Thyroid gland (tissue), 4 donors: ENCODE results near the gene RPL22L1. TPM values are rescaled to one million over a fixed set of nuclear protein-coding genes. Genes with fewer than 3 reads are reported as not detected.

ENCODE experiments used
- DNase-seq, 2 donors: peaks; one replicate each; pipeline ENCODE4 v3.0.0-alpha.2; 2019
- H3K27ac ChIP-seq, 3 donors: fragments of 200-600 bp; sonication (generic); 1 replicate in 2 of 3; 2 replicates in 1 of 3; pipeline ENCODE4 v1.5.1; 2016 to 2019; ENCODE audit warnings: mild to moderate bottlenecking in 1 of 3, moderate library complexity in 1 of 3
- H3K27me3 ChIP-seq: fragments of 200-600 bp; sonication (generic); one replicate; pipeline ENCODE4 v1.5.1; 2019
- H3K36me3 ChIP-seq, 2 donors: fragments of 200-600 bp; sonication (generic); one replicate each; pipeline ENCODE4 v1.5.1; 2016 to 2019
- H3K4me1 ChIP-seq, 2 donors: fragments of 200-600 bp; sonication (generic); one replicate each; pipeline ENCODE4 v1.5.1; 2017 to 2019
- H3K4me3 ChIP-seq, 3 donors: fragments of 200-600 bp; sonication (generic); replicated peaks in 1 of 3; 1 replicate in 2 of 3; 2 replicates in 1 of 3; pipeline ENCODE4 v1.5.1; 2016; ENCODE audit warnings: mild to moderate bottlenecking in 1 of 3
- H3K9me3 ChIP-seq: fragments of 200-600 bp; sonication (generic); one replicate; pipeline ENCODE4 v1.5.1; 2017
- POLR2A ChIP-seq, 2 donors: fragments of 450-650 bp; IDR thresholded peaks; one replicate each; pipeline ENCODE4 v1.6.1; 2017; ENCODE audit warnings: antibody characterized with exemption in 2 of 2, mild to moderate bottlenecking in 2 of 2, moderate library complexity in 1 of 2
- WGBS, 2 donors: methylation state at CpG; one replicate each; pipeline ENCODE4 v1.1.5; 2017; 5-methylcytosine and 5-hydroxymethylcytosine counted together
- intact Hi-C: fragments of 100-400 bp; cut with DNase I; formaldehyde crosslinking; loops from one replicate; pipeline ENCODE4 v1.15.1; 2023
- total RNA-seq, 4 donors: library from RNA; depleted of rRNA; stranded (reverse); fragments of >200 nt; gene quantifications; one replicate each; pipeline ENCODE4 v1.2.3, GENCODE V29; 2016
- TF ChIP-seq, protein P1 (sequence below), 6 experiments: fragments of 200-600 bp in 3 of 6; fragments of 450-650 bp in 3 of 6; sonication (generic) in 3 of 6; IDR thresholded peaks; one replicate each; pipeline ENCODE4 v1.5.1; 2016 to 2019; ENCODE audit warnings: antibody characterized with exemption in 6 of 6, mild to moderate bottlenecking in 2 of 6, inconsistent platforms in 1 of 6, moderate library complexity in 1 of 6

RPL22L1 gene
- total RNA-seq, 4 donors from 2014 or later: 29.9 to 142 (median 56.8) TPM

DNA sequence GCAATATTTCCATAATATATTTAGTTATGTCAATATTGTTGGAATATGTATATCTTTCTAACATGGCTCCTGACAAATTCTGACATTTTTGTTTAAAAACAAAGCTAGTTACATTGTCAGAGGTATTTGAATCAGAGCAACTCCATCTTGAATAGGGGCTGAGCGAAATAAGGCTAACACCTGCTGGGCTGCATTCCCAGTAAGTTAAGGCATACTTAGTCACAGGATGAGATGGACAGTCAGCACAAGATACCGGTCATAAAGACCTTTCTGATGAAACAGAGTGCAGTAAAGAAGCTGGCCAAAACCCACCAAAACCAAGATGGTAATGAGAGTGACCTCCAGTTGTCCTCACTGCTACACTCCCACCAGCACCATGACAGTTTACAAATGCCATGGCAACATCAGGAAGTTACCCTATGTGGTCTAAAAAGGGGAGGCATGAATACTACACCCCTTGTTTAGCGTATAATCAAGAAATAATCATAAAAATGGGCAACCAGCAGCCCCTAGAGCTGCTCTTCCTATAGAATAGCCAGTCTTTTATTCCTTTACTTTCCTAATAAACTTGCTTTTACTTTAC lies 30.4 kb downstream of the RPL22L1 start:
- intact Hi-C loops: no loop called here
- H3K36me3 ChIP-seq: no peaks in the 10 kb centered on the region
- H3K4me3 ChIP-seq: no peak overlapping the region
- no peaks in the 10 kb centered on the region for H3K9me3 ChIP-seq
- no peak for DNase-seq
- H3K4me1 ChIP-seq: no peaks in the 10 kb centered on the region
- no peak overlapping the region for H3K27ac ChIP-seq
- TF ChIP-seq, protein P1, sequence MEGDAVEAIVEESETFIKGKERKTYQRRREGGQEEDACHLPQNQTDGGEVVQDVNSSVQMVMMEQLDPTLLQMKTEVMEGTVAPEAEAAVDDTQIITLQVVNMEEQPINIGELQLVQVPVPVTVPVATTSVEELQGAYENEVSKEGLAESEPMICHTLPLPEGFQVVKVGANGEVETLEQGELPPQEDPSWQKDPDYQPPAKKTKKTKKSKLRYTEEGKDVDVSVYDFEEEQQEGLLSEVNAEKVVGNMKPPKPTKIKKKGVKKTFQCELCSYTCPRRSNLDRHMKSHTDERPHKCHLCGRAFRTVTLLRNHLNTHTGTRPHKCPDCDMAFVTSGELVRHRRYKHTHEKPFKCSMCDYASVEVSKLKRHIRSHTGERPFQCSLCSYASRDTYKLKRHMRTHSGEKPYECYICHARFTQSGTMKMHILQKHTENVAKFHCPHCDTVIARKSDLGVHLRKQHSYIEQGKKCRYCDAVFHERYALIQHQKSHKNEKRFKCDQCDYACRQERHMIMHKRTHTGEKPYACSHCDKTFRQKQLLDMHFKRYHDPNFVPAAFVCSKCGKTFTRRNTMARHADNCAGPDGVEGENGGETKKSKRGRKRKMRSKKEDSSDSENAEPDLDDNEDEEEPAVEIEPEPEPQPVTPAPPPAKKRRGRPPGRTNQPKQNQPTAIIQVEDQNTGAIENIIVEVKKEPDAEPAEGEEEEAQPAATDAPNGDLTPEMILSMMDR (IDR thresholded peaks at IDR 0.05): no peak
- no peak for TF ChIP-seq POLR2A (IDR thresholded peaks at IDR 0.05)
- H3K27me3 ChIP-seq: no peaks in the 10 kb centered on the region
- WGBS, 2 donors: 90 to 91% methylated on average over 3 of the region's 3 CpGs

DNA sequence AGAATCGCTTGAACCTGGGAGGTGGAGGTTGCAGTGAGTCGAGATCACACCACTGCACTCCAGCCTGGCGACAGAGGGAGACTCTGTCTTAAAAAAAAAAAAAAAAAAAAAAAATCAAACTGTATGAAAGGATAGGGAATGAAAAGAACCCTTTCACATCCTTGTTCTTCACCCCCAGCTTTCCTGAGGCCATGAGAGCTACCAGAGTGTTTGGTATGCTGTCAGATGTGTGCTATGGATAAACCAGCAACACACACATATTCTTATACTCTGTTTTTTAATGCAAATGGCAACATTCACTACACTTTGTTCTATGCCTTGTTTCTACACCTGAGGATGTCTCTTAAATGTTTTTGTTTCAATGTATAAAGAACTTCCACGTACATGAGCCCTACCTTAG lies 33.5 kb downstream of the RPL22L1 start:
- Histone ChIP-seq H3K4me3 (no peak overlapping the region), H3K27ac (no peak overlapping the region), H3K27me3 (no peaks in the 10 kb centered on the region), H3K36me3 (no peaks in the 10 kb centered on the region), H3K4me1 (no peaks in the 10 kb centered on the region), H3K9me3 (no peaks in the 10 kb centered on the region)
- no peak for TF ChIP-seq POLR2A (IDR thresholded peaks at IDR 0.05)
- TF ChIP-seq, protein P1 (IDR thresholded peaks at IDR 0.05): no peak
- intact Hi-C loops: no loop called here
- WGBS, 2 donors: 88 to 93% methylated on average over 4 of the region's 4 CpGs
- no peak for DNase-seq

DNA sequence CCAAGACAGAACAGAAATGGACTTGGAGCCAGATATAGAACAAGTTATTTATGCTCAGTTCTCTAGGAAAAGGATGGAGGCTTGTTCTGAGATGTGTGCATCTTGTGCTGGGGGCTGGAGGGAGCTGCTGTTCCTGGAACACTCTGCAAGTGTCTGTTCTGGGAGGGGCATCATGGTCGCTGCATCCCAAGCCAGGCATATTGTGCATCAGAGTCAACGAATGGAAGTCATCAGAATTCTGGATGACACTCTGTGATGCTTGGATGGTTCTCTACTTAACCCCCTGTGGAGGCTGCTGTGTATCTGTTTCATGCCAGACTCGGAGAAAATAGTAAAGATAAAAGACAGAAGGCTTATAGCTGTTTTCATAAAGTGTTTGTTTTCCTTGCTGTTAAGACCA lies 34.7 kb downstream of the RPL22L1 start:
- Histone ChIP-seq H3K27me3 (no peaks in the 10 kb centered on the region), H3K36me3 (no peaks in the 10 kb centered on the region), H3K4me1 (no peaks in the 10 kb centered on the region), H3K9me3 (no peaks in the 10 kb centered on the region), H3K4me3 (no peak overlapping the region), H3K27ac (no peak overlapping the region)
- DNase-seq: no peak
- intact Hi-C loops: no loop called here
- WGBS, 2 donors: 6 to 25% methylated on average over 3 of the region's 3 CpGs
- no peak for TF ChIP-seq POLR2A (IDR thresholded peaks at IDR 0.05)

DNA sequence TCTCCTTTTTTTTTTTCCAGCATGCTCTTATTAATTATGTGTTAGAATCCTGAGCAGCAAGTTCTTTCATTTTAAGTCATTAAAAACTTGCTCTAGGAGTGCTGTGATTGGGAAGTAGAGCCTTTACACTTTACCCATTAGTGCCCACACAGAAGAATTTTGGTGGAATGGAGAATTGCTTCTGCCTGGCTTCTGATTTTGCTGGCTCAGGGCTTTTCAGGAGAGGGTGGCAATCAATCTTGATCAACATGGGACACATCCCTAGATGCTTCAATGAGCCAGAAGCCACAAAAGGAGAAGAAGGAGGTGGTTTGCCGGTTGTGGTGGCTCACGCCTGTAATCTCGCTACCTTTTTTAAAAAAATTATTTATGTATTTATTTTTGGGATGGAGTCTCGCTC lies 39.4 kb downstream of the RPL22L1 start:
- Histone ChIP-seq H3K27ac (no peak overlapping the region), H3K9me3 (no peaks in the 10 kb centered on the region), H3K4me1 (no peaks in the 10 kb centered on the region), H3K36me3 (no peaks in the 10 kb centered on the region), H3K4me3 (no peak overlapping the region), H3K27me3 (no peaks in the 10 kb centered on the region)
- intact Hi-C loops: no loop called here
- DNase-seq: no peak
- WGBS, 2 donors: 92 to 94% methylated on average over 4 of the region's 4 CpGs
- TF ChIP-seq POLR2A (IDR thresholded peaks at IDR 0.05): no peak
- TF ChIP-seq, protein P1 (IDR thresholded peaks at IDR 0.05): no peak

DNA sequence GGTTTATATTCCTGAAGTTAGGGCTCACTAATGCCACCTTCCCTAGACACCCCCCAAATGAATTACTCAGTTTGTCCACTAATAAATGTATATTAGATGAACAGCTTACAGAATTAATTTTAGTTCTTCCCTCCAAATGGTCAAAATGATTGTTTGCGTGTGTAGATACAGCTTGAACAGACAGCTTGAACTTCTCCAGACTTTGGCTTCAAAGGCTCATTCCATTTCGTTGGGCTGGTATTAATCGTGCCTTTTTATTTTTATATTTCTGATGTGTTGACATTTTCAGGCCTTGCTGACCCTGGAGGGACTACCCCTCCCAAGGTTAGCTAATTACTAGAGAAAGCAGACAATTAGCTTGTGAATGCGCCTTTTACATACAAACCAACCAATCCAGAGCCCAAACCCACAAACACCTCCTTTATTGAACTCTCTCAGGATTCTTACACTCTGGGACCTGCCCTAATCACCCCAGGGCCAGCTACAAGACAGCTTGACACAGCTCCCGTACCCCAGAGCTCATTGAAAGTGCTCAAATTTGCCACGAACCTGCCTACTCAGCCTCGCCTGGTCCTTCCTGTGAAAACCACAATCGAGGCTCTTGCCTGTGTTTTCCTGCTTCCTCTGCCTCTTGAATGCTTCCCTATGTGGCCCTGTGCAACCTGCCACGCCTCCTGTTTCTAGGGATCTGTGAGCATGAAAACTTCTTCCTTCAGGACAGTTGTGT lies 40.3 kb downstream of the RPL22L1 start:
- no peak for DNase-seq
- Histone ChIP-seq H3K4me3 (no peak overlapping the region), H3K9me3 (no peaks in the 10 kb centered on the region), H3K27me3 (no peaks in the 10 kb centered on the region), H3K27ac (no peak overlapping the region), H3K4me1 (no peaks in the 10 kb centered on the region), H3K36me3 (no peaks in the 10 kb centered on the region)
- 77 to 79% methylated on average over 9 of the region's 9 CpGs for WGBS, 2 donors
- intact Hi-C loops: no loop called here
- TF ChIP-seq, protein P1 (IDR thresholded peaks at IDR 0.05): no peak
- TF ChIP-seq POLR2A (IDR thresholded peaks at IDR 0.05): no peak
